DOHH2 (cell line): ENCODE data around the gene TRIM62.

Experiments used
- H3F3A ChIP-seq: fragments of 200-600 bp; sonication (generic), shearing (Covaris generic); 2 replicates; pipeline ENCODE4 v1.6.0; 2016; ENCODE audit warnings: antibody characterized with exemption, mild to moderate bottlenecking; ENCODE audit not compliant: control insufficient read depth, insufficient read depth
- H3K27ac ChIP-seq: fragments of 200-600 bp; sonication (generic); 2 replicates; pipeline ENCODE4 v1.5.1; 2014; ENCODE audit warnings: low read depth, mild to moderate bottlenecking, low read length, moderate library complexity
- H3K27me3 ChIP-seq: fragments of 200-600 bp; sonication (generic); 2 replicates; pipeline ENCODE4 v1.6.1; 2014; ENCODE audit warnings: mild to moderate bottlenecking, low read length, mixed read lengths; ENCODE audit not compliant: control insufficient read depth
- H3K36me3 ChIP-seq: fragments of 200-600 bp; sonication (generic); 2 replicates; pipeline ENCODE4 v1.6.1; 2014; ENCODE audit warnings: mild to moderate bottlenecking, low read length, moderate library complexity, mixed read lengths; ENCODE audit not compliant: control insufficient read depth
- H3K4me1 ChIP-seq: fragments of 200-600 bp; sonication (generic); 2 replicates; pipeline ENCODE4 v1.6.1; 2014; ENCODE audit warnings: mild to moderate bottlenecking, low read length, mixed read lengths; ENCODE audit not compliant: control insufficient read depth
- H3K4me2 ChIP-seq: fragments of 200-600 bp; sonication (generic); 2 replicates; pipeline ENCODE4 v1.6.0; 2014; ENCODE audit warnings: mild to moderate bottlenecking, low read length, moderate library complexity
- H3K4me3 ChIP-seq: fragments of 200-600 bp; sonication (generic); 2 replicates; pipeline ENCODE4 v1.5.1; 2014; ENCODE audit warnings: mild to moderate bottlenecking, low read length, mixed read lengths
- H3K79me2 ChIP-seq: fragments of 200-600 bp; sonication (generic); 2 replicates; pipeline ENCODE4 v1.6.1; 2014; ENCODE audit warnings: mild to moderate bottlenecking, low read length, mixed read lengths; ENCODE audit not compliant: control insufficient read depth
- H3K9me2 ChIP-seq: fragments of 200-600 bp; sonication (generic); replicated peaks from 2 replicates; pipeline ENCODE4 v1.6.1; 2014; ENCODE audit warnings: mild to moderate bottlenecking, low read length, mixed read lengths; ENCODE audit not compliant: control insufficient read depth
- H3K9me3 ChIP-seq: fragments of 200-600 bp; sonication (generic); 2 replicates; pipeline ENCODE4 v1.6.1; 2014; ENCODE audit warnings: antibody characterized with exemption, low read length, mixed read lengths; ENCODE audit not compliant: control insufficient read depth, insufficient read depth
- H4K20me1 ChIP-seq: fragments of 200-600 bp; sonication (generic); 2 replicates; pipeline ENCODE4 v1.6.0; 2014; ENCODE audit warnings: low read depth, mild to moderate bottlenecking, antibody characterized with exemption, low read length, moderate library complexity; ENCODE audit not compliant: control insufficient read depth, insufficient read depth
- CTCF ChIP-seq: fragments of 200-600 bp; sonication (generic); IDR thresholded peaks from one replicate; pipeline ENCODE4 v1.5.1; 2014; ENCODE audit warnings: antibody characterized with exemption, mild to moderate bottlenecking, low read depth, low read length; ENCODE audit not compliant: poor library complexity, severe bottlenecking
- EZH2phosphoT487 ChIP-seq: fragments of 200-600 bp; sonication (generic); IDR thresholded peaks from 2 replicates; pipeline ENCODE4 v1.6.1; 2017; ENCODE audit warnings: borderline replicate concordance, mild to moderate bottlenecking, antibody characterized with exemption, low read length, moderate library complexity, mixed read lengths

Gene TRIM62

GRCh38 chr1:33147997-33148314 lies 33.9 kb downstream of the TRIM62 start:
- Histone ChIP-seq H3K4me3 (no peak overlapping the region), H3F3A (no peaks in the 10 kb centered on the region), H3K4me1 (peaks cover 5% of the 10 kb centered on the region), H3K27me3 (no peaks in the 10 kb centered on the region), H3K9me3 (no peaks in the 10 kb centered on the region), H3K27ac (no peak overlapping the region), H4K20me1 (no peaks in the 10 kb centered on the region), H3K36me3 (no peaks in the 10 kb centered on the region), H3K4me2 (no peak overlapping the region), H3K9me2 (no peaks in the 10 kb centered on the region), H3K79me2 (no peaks in the 10 kb centered on the region)
- peak; percentile 62 for TF ChIP-seq CTCF
- TF ChIP-seq EZH2phosphoT487, result no peak

- H4K20me1 ChIP-seq, result no peaks in the 10 kb centered on the region
- no peak overlapping the region for H3K4me2 ChIP-seq
- H3K4me3 ChIP-seq, result no peak overlapping the region
- TF ChIP-seq CTCF (no peak), EZH2phosphoT487 (no peak)
- no peaks in the 10 kb centered on the region for H3K9me2 ChIP-seq
- no peaks in the 10 kb centered on the region for H3K9me3 ChIP-seq
- no peaks in the 10 kb centered on the region for H3F3A ChIP-seq
- H3K79me2 ChIP-seq, result no peaks in the 10 kb centered on the region
- H3K36me3 ChIP-seq, result no peaks in the 10 kb centered on the region
- no peaks in the 10 kb centered on the region for H3K4me1 ChIP-seq
- no peaks in the 10 kb centered on the region for H3K27me3 ChIP-seq
- H3K27ac ChIP-seq, result no peak overlapping the region
Measured at GRCh38 chr1:33147275-33147996, 34.4 kb downstream of the TRIM62 start.

GRCh38 chr1:33146003-33146402 lies 35.8 kb downstream of the TRIM62 start:
- H3K4me2 ChIP-seq, result no peak overlapping the region
- H4K20me1 ChIP-seq, result no peaks in the 10 kb centered on the region

More at GRCh38 chr1:33146003-33146402, 35.8 kb downstream of the TRIM62 start:
- no peak overlapping the region for H3K4me3 ChIP-seq
- H3K79me2 ChIP-seq, result no peaks in the 10 kb centered on the region
- no peaks in the 10 kb centered on the region for H3K9me2 ChIP-seq
- no peaks in the 10 kb centered on the region for H3K36me3 ChIP-seq
- no peaks in the 10 kb centered on the region for H3K27me3 ChIP-seq
- no peaks in the 10 kb centered on the region for H3F3A ChIP-seq
- no peak overlapping the region for H3K27ac ChIP-seq
- no peaks in the 10 kb centered on the region for H3K4me1 ChIP-seq
- H3K9me3 ChIP-seq, result no peaks in the 10 kb centered on the region
- TF ChIP-seq CTCF (no peak), EZH2phosphoT487 (no peak)
